GM19035 (cell line): Measurements from ENCODE around the gene RALY.

ENCODE experiments used
- ATAC-seq: cut with Tn5 transposase; IDR thresholded peaks from one replicate; pipeline ENCODE4 v1.9.1; 2021; ENCODE audit not compliant: unreplicated experiment

The RALY gene

GRCh38 chr20:33985830-33986229 is 7.9 kb upstream of the RALY start:
- no peak for ATAC-seq

GRCh38 chr20:33986560-33987216 is 7.0 kb upstream of the RALY start:
- ATAC-seq: no peak

GRCh38 chr20:33990075-33990474 is 3.6 kb upstream of the RALY start:
- no peak for ATAC-seq

- ATAC-seq: no peak
Measured at GRCh38 chr20:33991502-33991901, 2.2 kb upstream of the RALY start.

GRCh38 chr20:33992145-33992922 is 1.4 kb upstream of the RALY start:
- no peak for ATAC-seq

GRCh38 chr20:33992923-33993575 is 662 bp upstream of the RALY start:
- peak; percentile 76 for ATAC-seq

GRCh38 chr20:33994222-33994913 is 657 bp downstream of the RALY start:
- ATAC-seq: peak; percentile 28

GRCh38 chr20:33995053-33995831 is 1.5 kb downstream of the RALY start:
- no peak for ATAC-seq

- ATAC-seq: no peak
Measured at GRCh38 chr20:33999025-33999649, 5.4 kb downstream of the RALY start.

- ATAC-seq: no peak
Measured at GRCh38 chr20:34001378-34001777, 7.7 kb downstream of the RALY start.

- no peak for ATAC-seq
Measured at GRCh38 chr20:34004227-34004626, 10.5 kb downstream of the RALY start.

- ATAC-seq: no peak
Measured at GRCh38 chr20:34004790-34005457, 11.2 kb downstream of the RALY start.

GRCh38 chr20:34006619-34007018 is 12.9 kb downstream of the RALY start:
- no peak for ATAC-seq

GRCh38 chr20:34008477-34008876 is 14.8 kb downstream of the RALY start:
- no peak for ATAC-seq

- ATAC-seq: no peak
Measured at GRCh38 chr20:34010405-34010931, 16.8 kb downstream of the RALY start.

GRCh38 chr20:34011275-34011674 is 17.6 kb downstream of the RALY start:
- ATAC-seq: no peak

GRCh38 chr20:34012330-34012729 is 18.6 kb downstream of the RALY start:
- no peak for ATAC-seq

- ATAC-seq: no peak
Measured at GRCh38 chr20:34012735-34013134, 19.0 kb downstream of the RALY start.

GRCh38 chr20:34013554-34013953 is 19.8 kb downstream of the RALY start:
- ATAC-seq: no peak
